ENCODE data around the gene TRIM22.

Gene TRIM22

GRCh38 chr11:5736396-5736795, 46.8 kb downstream of the TRIM22 start, which contains the start of gene OR56B1:
OR56B1 (plus strand) TSS chr11:5736448; CDS start chr11:5736517, 69 bp downstream.
- H3K27ac ChIP-seq, result no peak within 1 kb of the TSS

GRCh38 chr11:5737091-5737490, 47.5 kb downstream of the TRIM22 start:
- no peak for TF ChIP-seq ZFX (IDR thresholded peaks at IDR 0.05)
- TF ChIP-seq CTCF (conservative IDR thresholded peaks at IDR 0.05), result no peak
- no peak overlapping the region for H3K27ac ChIP-seq

More at GRCh38 chr11:5736396-5736795, 46.8 kb downstream of the TRIM22 start, which contains the start of gene OR56B1:
- TF ChIP-seq ZFX (IDR thresholded peaks at IDR 0.05) (no peak), CTCF (conservative IDR thresholded peaks at IDR 0.05) (no peak)

- no peak overlapping the region for H3K27ac ChIP-seq
- TF ChIP-seq CTCF (conservative IDR thresholded peaks at IDR 0.05) (no peak), ZFX (IDR thresholded peaks at IDR 0.05) (no peak)
Measured at GRCh38 chr11:5737670-5738392, 48.2 kb downstream of the TRIM22 start.

- no peak overlapping the region for H3K27ac ChIP-seq
- no peak for TF ChIP-seq CTCF (conservative IDR thresholded peaks at IDR 0.05)
- no peak for TF ChIP-seq ZFX (IDR thresholded peaks at IDR 0.05)
Measured at GRCh38 chr11:5738431-5738830, 48.8 kb downstream of the TRIM22 start.

- TF ChIP-seq ZFX (IDR thresholded peaks at IDR 0.05) (no peak), CTCF (conservative IDR thresholded peaks at IDR 0.05) (no peak)
Measured at GRCh38 chr11:5746614-5747013, 57.0 kb downstream of the TRIM22 start.

GRCh38 chr11:5749836-5750235, 60.2 kb downstream of the TRIM22 start:
- no peak for TF ChIP-seq ZFX (IDR thresholded peaks at IDR 0.05)
- no peak for TF ChIP-seq CTCF (conservative IDR thresholded peaks at IDR 0.05)
- H3K27ac ChIP-seq, result no peak overlapping the region

More at GRCh38 chr11:5746614-5747013, 57.0 kb downstream of the TRIM22 start:
- H3K27ac ChIP-seq, result no peak overlapping the region

- TF ChIP-seq ZFX (IDR thresholded peaks at IDR 0.05) (no peak), CTCF (conservative IDR thresholded peaks at IDR 0.05) (no peak)
- no peak within 1 kb of the TSS for H3K27ac ChIP-seq
Measured at GRCh38 chr11:5753943-5754342, 64.4 kb downstream of the TRIM22 start, which contains the start of gene OR52N4. OR52N4 (plus strand) TSS chr11:5754243; CDS start chr11:5754741, 498 bp downstream.

Measured in C4-2B (cell line).